ENCODE data around the gene AKAP13.

DNA sequence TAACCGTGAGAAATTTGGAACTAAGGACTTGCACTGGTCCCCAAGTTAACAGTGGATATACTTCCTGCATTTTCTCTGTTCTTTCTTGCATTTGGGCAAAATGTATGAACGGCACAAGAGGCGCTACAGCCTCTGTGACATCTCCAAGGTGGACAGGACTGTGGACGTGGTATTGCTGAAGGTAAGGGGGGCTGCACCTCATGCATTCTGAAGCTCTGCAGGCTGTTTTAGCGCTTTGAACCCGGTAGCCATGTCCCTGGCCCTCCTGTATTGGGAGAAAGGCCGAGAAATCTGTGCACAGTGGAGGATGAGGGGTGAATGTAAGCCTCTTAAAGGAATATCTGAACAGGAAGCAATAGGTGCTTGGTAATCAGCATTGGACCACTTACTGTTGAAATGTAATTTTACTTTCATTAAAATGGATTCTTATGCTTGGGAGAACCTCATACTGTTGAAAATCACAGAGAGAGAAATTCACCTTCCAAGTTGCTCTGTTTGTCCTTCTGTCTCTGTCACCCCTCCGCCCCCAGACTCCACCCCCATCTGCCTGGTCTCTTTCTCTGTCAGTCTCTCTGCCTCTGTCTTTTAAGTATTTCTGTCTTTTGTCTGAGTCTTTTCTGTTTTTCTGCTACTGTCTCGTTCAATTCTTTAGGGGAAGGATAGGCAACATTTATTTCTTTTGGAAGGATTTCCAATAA is 239.7 kb downstream of the AKAP13 start:
- TF ChIP-seq RAD21 (conservative IDR thresholded peaks at IDR 0.05 in 1 of 2, IDR thresholded peaks at IDR 0.05 in 1 of 2) = no peak
- no peak for TF ChIP-seq SREBF2 (IDR thresholded peaks at IDR 0.05)
- no peak for TF ChIP-seq POLR2A (IDR thresholded peaks at IDR 0.05; ENCODE audit: low read length)
- no peak for TF ChIP-seq CBX8 (IDR thresholded peaks at IDR 0.05)
- no peak for TF ChIP-seq CHD2 (IDR thresholded peaks at IDR 0.05; ENCODE audit: low read length, partially characterized antibody)
- TF ChIP-seq, protein P1, sequence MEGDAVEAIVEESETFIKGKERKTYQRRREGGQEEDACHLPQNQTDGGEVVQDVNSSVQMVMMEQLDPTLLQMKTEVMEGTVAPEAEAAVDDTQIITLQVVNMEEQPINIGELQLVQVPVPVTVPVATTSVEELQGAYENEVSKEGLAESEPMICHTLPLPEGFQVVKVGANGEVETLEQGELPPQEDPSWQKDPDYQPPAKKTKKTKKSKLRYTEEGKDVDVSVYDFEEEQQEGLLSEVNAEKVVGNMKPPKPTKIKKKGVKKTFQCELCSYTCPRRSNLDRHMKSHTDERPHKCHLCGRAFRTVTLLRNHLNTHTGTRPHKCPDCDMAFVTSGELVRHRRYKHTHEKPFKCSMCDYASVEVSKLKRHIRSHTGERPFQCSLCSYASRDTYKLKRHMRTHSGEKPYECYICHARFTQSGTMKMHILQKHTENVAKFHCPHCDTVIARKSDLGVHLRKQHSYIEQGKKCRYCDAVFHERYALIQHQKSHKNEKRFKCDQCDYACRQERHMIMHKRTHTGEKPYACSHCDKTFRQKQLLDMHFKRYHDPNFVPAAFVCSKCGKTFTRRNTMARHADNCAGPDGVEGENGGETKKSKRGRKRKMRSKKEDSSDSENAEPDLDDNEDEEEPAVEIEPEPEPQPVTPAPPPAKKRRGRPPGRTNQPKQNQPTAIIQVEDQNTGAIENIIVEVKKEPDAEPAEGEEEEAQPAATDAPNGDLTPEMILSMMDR (IDR thresholded peaks at IDR 0.05) = no peak
- no peak for TF ChIP-seq CHD4 (IDR thresholded peaks at IDR 0.05; ENCODE audit: borderline replicate concordance)
- no peak for TF ChIP-seq HOXB13 (CRISPR knock-in tag; IDR thresholded peaks at IDR 0.05; ENCODE audit: low read depth)
- no peak for TF ChIP-seq HDAC2 (IDR thresholded peaks at IDR 0.05)
- TF ChIP-seq, protein P2, sequence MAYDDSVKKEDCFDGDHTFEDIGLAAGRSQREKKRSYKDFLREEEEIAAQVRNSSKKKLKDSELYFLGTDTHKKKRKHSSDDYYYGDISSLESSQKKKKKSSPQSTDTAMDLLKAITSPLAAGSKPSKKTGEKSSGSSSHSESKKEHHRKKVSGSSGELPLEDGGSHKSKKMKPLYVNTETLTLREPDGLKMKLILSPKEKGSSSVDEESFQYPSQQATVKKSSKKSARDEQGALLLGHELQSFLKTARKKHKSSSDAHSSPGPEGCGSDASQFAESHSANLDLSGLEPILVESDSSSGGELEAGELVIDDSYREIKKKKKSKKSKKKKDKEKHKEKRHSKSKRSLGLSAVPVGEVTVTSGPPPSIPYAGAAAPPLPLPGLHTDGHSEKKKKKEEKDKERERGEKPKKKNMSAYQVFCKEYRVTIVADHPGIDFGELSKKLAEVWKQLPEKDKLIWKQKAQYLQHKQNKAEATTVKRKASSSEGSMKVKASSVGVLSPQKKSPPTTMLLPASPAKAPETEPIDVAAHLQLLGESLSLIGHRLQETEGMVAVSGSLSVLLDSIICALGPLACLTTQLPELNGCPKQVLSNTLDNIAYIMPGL (CRISPR knock-in tag; IDR thresholded peaks at IDR 0.05; ENCODE audit: borderline replicate concordance) = no peak
